IPS-18c (cell line): ENCODE results near the gene MARVELD3.
"Not testable (repeated sequence)": the region's sequence is repeated elsewhere in the genome, so short reads cannot be mapped to it uniquely, and the experiment has no call there.

Experiments
- H3K4me3 ChIP-seq: 2 replicates; pipeline ENCODE4 v1.7.0; 2013; ENCODE audit warnings: low read depth, mild to moderate bottlenecking, low read length, moderate library complexity; ENCODE audit not compliant: insufficient read depth
- H3K9me3 ChIP-seq: one replicate; pipeline ENCODE4 v1.6.1; 2013; ENCODE audit warnings: mild to moderate bottlenecking, low read length, moderate library complexity; ENCODE audit not compliant: control insufficient read depth, insufficient read depth

MARVELD3 gene

GRCh38 chr16:71648921-71649320 lies 22.9 kb downstream of the MARVELD3 start:
- H3K4me3 ChIP-seq, result no peak overlapping the region
- no peaks in the 10 kb centered on the region for H3K9me3 ChIP-seq

- H3K4me3 ChIP-seq, result no peak overlapping the region
- H3K9me3 ChIP-seq, result no peaks in the 10 kb centered on the region
These were observed 23.7 kb downstream of the MARVELD3 start for GRCh38 chr16:71649704-71650103.

- no peak overlapping the region for H3K4me3 ChIP-seq
These were observed 32.8 kb downstream of the MARVELD3 start for GRCh38 chr16:71658771-71659170.

GRCh38 chr16:71659471-71659870 lies 33.5 kb downstream of the MARVELD3 start:
- Histone ChIP-seq H3K4me3 (no peak overlapping the region), H3K9me3 (no peaks in the 10 kb centered on the region)

More at GRCh38 chr16:71658771-71659170, 32.8 kb downstream of the MARVELD3 start:
- no peaks in the 10 kb centered on the region for H3K9me3 ChIP-seq

- Histone ChIP-seq H3K4me3 (no peak overlapping the region), H3K9me3 (no peaks in the 10 kb centered on the region)
These were observed 40.3 kb downstream of the MARVELD3 start for GRCh38 chr16:71666264-71666663.

GRCh38 chr16:71666928-71667707 lies 41.1 kb downstream of the MARVELD3 start:
- Histone ChIP-seq H3K9me3 (no peaks in the 10 kb centered on the region), H3K4me3 (no peak overlapping the region)

- no peak overlapping the region for H3K4me3 ChIP-seq
- H3K9me3 ChIP-seq, result no peaks in the 10 kb centered on the region
These were observed 44.0 kb downstream of the MARVELD3 start for GRCh38 chr16:71669926-71670536.

GRCh38 chr16:71670537-71670936 lies 44.6 kb downstream of the MARVELD3 start:
- Histone ChIP-seq H3K4me3 (no peak overlapping the region), H3K9me3 (no peaks in the 10 kb centered on the region)

GRCh38 chr16:71671165-71671564 lies 45.2 kb downstream of the MARVELD3 start:
- no peak overlapping the region for H3K4me3 ChIP-seq
- H3K9me3 ChIP-seq, result no peaks in the 10 kb centered on the region

GRCh38 chr16:71672125-71672524 lies 46.1 kb downstream of the MARVELD3 start:
- H3K9me3 ChIP-seq, result no peaks in the 10 kb centered on the region
- H3K4me3 ChIP-seq, result no peak overlapping the region

GRCh38 chr16:71672803-71673581 lies 47.0 kb downstream of the MARVELD3 start:
- Histone ChIP-seq H3K9me3 (no peaks in the 10 kb centered on the region), H3K4me3 (no peak overlapping the region)

GRCh38 chr16:71673582-71673973 lies 47.6 kb downstream of the MARVELD3 start:
- H3K4me3 ChIP-seq, result no peak overlapping the region
- H3K9me3 ChIP-seq, result no peaks in the 10 kb centered on the region

GRCh38 chr16:71674229-71674628 lies 48.2 kb downstream of the MARVELD3 start:
- no peak overlapping the region for H3K4me3 ChIP-seq
- no peaks in the 10 kb centered on the region for H3K9me3 ChIP-seq

GRCh38 chr16:71675380-71675779 lies 49.4 kb downstream of the MARVELD3 start:
- Histone ChIP-seq H3K4me3 (no peak overlapping the region), H3K9me3 (no peaks in the 10 kb centered on the region)

GRCh38 chr16:71676236-71676635 lies 50.3 kb downstream of the MARVELD3 start:
- Histone ChIP-seq H3K9me3 (no peaks in the 10 kb centered on the region), H3K4me3 (no peak overlapping the region)

GRCh38 chr16:71681360-71681759 lies 55.4 kb downstream of the MARVELD3 start:
- H3K9me3 ChIP-seq, result no peaks in the 10 kb centered on the region
- H3K4me3 ChIP-seq, result no peak overlapping the region

- not testable (repeated sequence) for H3K4me3 ChIP-seq, H3K9me3 ChIP-seq
These were observed 58.3 kb downstream of the MARVELD3 start for GRCh38 chr16:71684280-71684679.
